ENCODE results near the gene TYRP1. TPM values are rescaled to one million over a fixed set of nuclear protein-coding genes. Genes with fewer than 3 reads are reported as not detected.

TYRP1 gene
- total and polyA plus RNA-seq, 9 donors = 0.02 to 0.22 TPM; not detected in 7

GRCh38 chr9:12696931-12697622, 3.9 kb downstream of the TYRP1 start:
- intact Hi-C loops (cut with DNase I) = no loop called here
- no peak for DNase-seq
- Histone ChIP-seq H3K27ac (no peak overlapping the region), H3K27me3 (no peaks in the 10 kb centered on the region), H3K9me3 (no peaks in the 10 kb centered on the region), H3K36me3 (no peaks in the 10 kb centered on the region), H3K4me3 (no peak overlapping the region), H3K4me1 (ENCODE audit: insufficient read depth) (no peaks in the 10 kb centered on the region)
- TF ChIP-seq CTCF (IDR thresholded peaks at IDR 0.05) (no peak), EP300 (IDR thresholded peaks at IDR 0.05) (no peak), POLR2A (IDR thresholded peaks at IDR 0.05) (no peak)
- 52 to 57% (median 52%) methylated on average over 4 of the region's 4 CpGs for WGBS, 3 donors

- Histone ChIP-seq H3K4me1 (ENCODE audit: insufficient read depth) (no peaks in the 10 kb centered on the region), H3K4me3 (no peak overlapping the region), H3K27ac (no peak overlapping the region), H3K9me3 (no peaks in the 10 kb centered on the region), H3K27me3 (no peaks in the 10 kb centered on the region), H3K36me3 (no peaks in the 10 kb centered on the region)
- WGBS, 3 donors = 6 to 11% (median 10%) methylated on average over 1 of the region's 1 CpG
- no peak for TF ChIP-seq EP300 (IDR thresholded peaks at IDR 0.05)
- TF ChIP-seq POLR2A (IDR thresholded peaks at IDR 0.05) = no peak
- no peak for TF ChIP-seq CTCF (IDR thresholded peaks at IDR 0.05)
- DNase-seq = no peak
- intact Hi-C loops (cut with DNase I) = no loop called here
Measured at GRCh38 chr9:12697719-12698118, 4.5 kb downstream of the TYRP1 start.

- DNase-seq = no peak
- H3K36me3 ChIP-seq = no peaks in the 10 kb centered on the region
- H3K4me3 ChIP-seq = no peak overlapping the region
- TF ChIP-seq EP300 (IDR thresholded peaks at IDR 0.05) = no peak
- no peak for TF ChIP-seq POLR2A (IDR thresholded peaks at IDR 0.05)
- no peak for TF ChIP-seq CTCF (IDR thresholded peaks at IDR 0.05)
- H3K9me3 ChIP-seq = no peaks in the 10 kb centered on the region
- WGBS, 3 donors = 7 to 9% (median 9%) methylated on average over 4 of the region's 4 CpGs
- no peak overlapping the region for H3K27ac ChIP-seq
- no peaks in the 10 kb centered on the region for H3K27me3 ChIP-seq
- no peaks in the 10 kb centered on the region for H3K4me1 ChIP-seq (ENCODE audit: insufficient read depth)
- intact Hi-C loops (cut with DNase I) = no loop called here
Measured at GRCh38 chr9:12698266-12698665, 5.1 kb downstream of the TYRP1 start.

- H3K36me3 ChIP-seq = no peaks in the 10 kb centered on the region
- no peaks in the 10 kb centered on the region for H3K4me1 ChIP-seq (ENCODE audit: insufficient read depth)
- 83 to 88% (median 84%) methylated on average over 1 of the region's 1 CpG for WGBS, 3 donors
- H3K9me3 ChIP-seq = no peaks in the 10 kb centered on the region
- intact Hi-C loops (cut with DNase I) = no loop called here
- TF ChIP-seq CTCF (IDR thresholded peaks at IDR 0.05) (no peak), EP300 (IDR thresholded peaks at IDR 0.05) (no peak), POLR2A (IDR thresholded peaks at IDR 0.05) (no peak)
- no peak for DNase-seq
- H3K27me3 ChIP-seq = no peaks in the 10 kb centered on the region
- H3K27ac ChIP-seq = no peak overlapping the region
- no peak overlapping the region for H3K4me3 ChIP-seq
Measured at GRCh38 chr9:12698986-12699385, 5.8 kb downstream of the TYRP1 start.

Measured in ovary (tissue), 9 donors.